HCT116 (cell line): ENCODE results near the gene SEC14L3. TPM values are rescaled to one million over a fixed set of nuclear protein-coding genes. Genes with fewer than 3 reads are reported as not detected.

Experiments used
- ATAC-seq: fragments of 200-7000 bp; cut with Tn5 transposase; 2 replicates; pipeline ENCODE4 v1.9.1; 2020; ENCODE audit warnings: mild to moderate bottlenecking, moderate library complexity
- BruUV-seq: library from RNA; stranded (reverse); fragments of 400-500 nt; replicated peaks from 2 replicates; lab custom pipeline; 2021; lab: Mats Ljungman, UMichigan
- CTCF ChIA-PET: fragments of 300-600 bp; sonication (Branson Sonifier 250); formaldehyde crosslinking; loops from one replicate; lab custom pipeline; 2021; ENCODE audit warnings: antibody characterized with exemption; lab: Charles Lee
- POLR2A ChIA-PET: fragments of 300-600, 350-600 bp; sonication (Branson Sonifier 250); formaldehyde crosslinking; loops from one replicate; lab custom pipeline; 2021; ENCODE audit warnings: antibody characterized with exemption; lab: Charles Lee
- RAD21 ChIA-PET, 2 experiments: fragments of 300-600 bp; sonication (Branson Sonifier 250); formaldehyde crosslinking; loops; one replicate each; lab custom pipeline; 2023; ENCODE audit warnings: low total read pairs in 2 of 2; ENCODE audit not compliant: uncharacterized antibody in 2 of 2, unreplicated experiment in 2 of 2, low non-redundant PET in 1 of 2; lab: Charles Lee
- DNase-seq: peaks from one replicate; pipeline ENCODE4 v3.0.0-alpha.2; 2010; ENCODE audit warnings: low read depth, low spot score
- H2AFZ ChIP-seq: fragments of 200-600 bp; shearing (Covaris generic), sonication (generic); 2 replicates; pipeline ENCODE4 v1.6.1; 2017; ENCODE audit warnings: low read depth, mixed run types, mixed read lengths, antibody characterized with exemption, low read length; ENCODE audit not compliant: poor library complexity, severe bottlenecking
- H3K27ac ChIP-seq: 2 replicates; pipeline ENCODE4 v1.5.1; 2012; ENCODE audit warnings: low read depth, low read length
- H3K27me3 ChIP-seq: fragments of 200-600 bp; sonication (generic); 2 replicates; pipeline ENCODE4 v1.6.1; 2016; ENCODE audit warnings: mixed run types, low read length, mixed read lengths; ENCODE audit not compliant: insufficient read depth
- H3K36me3 ChIP-seq, 2 experiments: fragments of 200-500 bp in 1 of 2; fragments of 200-600 bp in 1 of 2; sonication (Bioruptor generic) in 1 of 2; sonication (generic) in 1 of 2; 2 replicates each; pipeline versions ENCODE4 v1.5.1 to v1.6.1; 2014 to 2016; ENCODE audit warnings: low read length in 2 of 2, inconsistent platforms in 1 of 2, mixed read lengths in 1 of 2, mixed run types in 1 of 2; ENCODE audit not compliant: insufficient read depth in 2 of 2, control insufficient read depth in 1 of 2
- H3K4me1 ChIP-seq, 2 experiments: fragments of 200-600 bp in 1 of 2; sonication (generic) in 1 of 2; 2 replicates each; pipeline versions ENCODE4 v1.5.1 to v1.6.1; 2012 to 2017; ENCODE audit warnings: low read length in 2 of 2, inconsistent platforms in 1 of 2, mild to moderate bottlenecking in 1 of 2, mixed read lengths in 1 of 2, mixed run types in 1 of 2, moderate library complexity in 1 of 2; ENCODE audit not compliant: insufficient read depth in 2 of 2, control insufficient read depth in 1 of 2
- H3K4me2 ChIP-seq: fragments of 200-600 bp; sonication (generic); 2 replicates; pipeline ENCODE4 v1.6.1; 2017; ENCODE audit warnings: mixed run types, low read length, mixed read lengths
- H3K4me3 ChIP-seq, 2 experiments: fragments of 200-600 bp in 1 of 2; sonication (generic) in 1 of 2; replicated peaks in 1 of 2; 2 replicates each; pipeline ENCODE4 v1.5.1; 2011 to 2016; ENCODE audit warnings: low read length in 2 of 2, control low read depth in 1 of 2, low read depth in 1 of 2, mild to moderate bottlenecking in 1 of 2, mixed read lengths in 1 of 2, mixed run types in 1 of 2
- H3K79me2 ChIP-seq: fragments of 200-600 bp; sonication (generic); 2 replicates; pipeline ENCODE4 v1.6.1; 2017; ENCODE audit warnings: mild to moderate bottlenecking, mixed run types, low read length, moderate library complexity, mixed read lengths; ENCODE audit not compliant: insufficient read depth
- H3K9ac ChIP-seq: fragments of 200-600 bp; sonication (generic); 2 replicates; pipeline ENCODE4 v1.6.1; 2016; ENCODE audit warnings: low read length, mixed read lengths
- H3K9me2 ChIP-seq: fragments of 200-600 bp; sonication (generic), shearing (Covaris generic); 2 replicates; pipeline ENCODE4 v1.6.1; 2017; ENCODE audit warnings: mixed run types, mild to moderate bottlenecking, moderate library complexity; ENCODE audit not compliant: insufficient read depth
- H3K9me3 ChIP-seq, 2 experiments: fragments of 200-500 bp in 1 of 2; fragments of 200-600 bp in 1 of 2; sonication (Bioruptor generic) in 1 of 2; sonication (generic) in 1 of 2; 2 replicates each; pipeline ENCODE4 v1.6.1; 2014 to 2017; ENCODE audit warnings: low read length in 2 of 2, mixed read lengths in 2 of 2, inconsistent platforms in 1 of 2, low read depth in 1 of 2, mild to moderate bottlenecking in 1 of 2, mixed run types in 1 of 2, moderate library complexity in 1 of 2; ENCODE audit not compliant: control insufficient read depth in 1 of 2, insufficient read depth in 1 of 2
- H4K20me1 ChIP-seq: fragments of 200-600 bp; sonication (generic), shearing (Covaris generic); 2 replicates; pipeline ENCODE4 v1.6.1; 2017; ENCODE audit warnings: mixed run types, mild to moderate bottlenecking, moderate library complexity; ENCODE audit not compliant: insufficient read depth
- EGR1 ChIP-seq: IDR thresholded peaks from 2 replicates; pipeline ENCODE4 v1.6.1; 2012; ENCODE audit warnings: low read depth
- ELF1 ChIP-seq: IDR thresholded peaks from 2 replicates; pipeline ENCODE4 v1.6.1; 2012; ENCODE audit warnings: low read depth, borderline replicate concordance
- EZH2 ChIP-seq: fragments of 200-600 bp; sonication (generic); IDR thresholded peaks from 2 replicates; pipeline ENCODE4 v1.6.1; 2017; ENCODE audit warnings: antibody characterized with exemption, mixed run types
- FOSL1 ChIP-seq: IDR thresholded peaks from 2 replicates; pipeline ENCODE4 v1.6.1; 2012; ENCODE audit warnings: low read depth
- JUND ChIP-seq: IDR thresholded peaks from 2 replicates; pipeline ENCODE4 v1.6.1; 2012
- MAX ChIP-seq: IDR thresholded peaks from 2 replicates; pipeline ENCODE4 v1.6.1; 2012
- POLR2A ChIP-seq: IDR thresholded peaks from 2 replicates; pipeline ENCODE4 v1.7.0; 2011; ENCODE audit warnings: borderline replicate concordance; ENCODE audit not compliant: insufficient read depth, insufficient read length; ENCODE audit errors: extremely low read depth
- POLR2AphosphoS5 ChIP-seq: IDR thresholded peaks from 2 replicates; pipeline ENCODE4 v1.6.1; 2011; ENCODE audit warnings: mild to moderate bottlenecking, low read depth, low read length, moderate library complexity
- RAD21 ChIP-seq: IDR thresholded peaks from 2 replicates; pipeline ENCODE4 v1.6.1; 2012; ENCODE audit warnings: low read depth, mild to moderate bottlenecking
- REST ChIP-seq: IDR thresholded peaks from 2 replicates; pipeline ENCODE4 v1.6.1; 2012; ENCODE audit warnings: low read depth
- SIN3A ChIP-seq: IDR thresholded peaks from 2 replicates; pipeline ENCODE4 v1.6.1; 2012; ENCODE audit warnings: low read depth
- SP1 ChIP-seq: IDR thresholded peaks from 2 replicates; pipeline ENCODE4 v1.6.1; 2012; ENCODE audit warnings: low read depth
- SRF ChIP-seq: IDR thresholded peaks from 2 replicates; pipeline ENCODE4 v1.6.1; 2012; ENCODE audit warnings: low read depth
- intact Hi-C: fragments of 100-400 bp; cut with micrococcal nuclease; formaldehyde crosslinking; loops from 2 replicates; pipeline ENCODE4 v1.10.0; 2022
- total RNA-seq: library from RNA; stranded (reverse); gene quantifications from one replicate; pipeline ENCODE4 v1.2.1, GENCODE V29; 2021; ENCODE audit not compliant: unreplicated experiment

SEC14L3 gene
- total RNA-seq, 1 experiment from 2014 or later = not detected

GRCh38 chr22:30414525-30415047 is 57.2 kb downstream of the SEC14L3 start:
- DNase-seq = no peak
- Histone ChIP-seq H3K4me1 (peaks cover 5 to 38% of the 10 kb centered on the region in 2 experiments), H3K9me2 (no peaks in the 10 kb centered on the region), H4K20me1 (no peaks in the 10 kb centered on the region), H3K36me3 (peaks cover 49 to 72% of the 10 kb centered on the region in 2 experiments), H3K4me3 (no peak overlapping the region), H3K27ac (no peak overlapping the region), H3K4me2 (no peak overlapping the region), H2AFZ (no peak overlapping the region), H3K9ac (no peak overlapping the region), H3K27me3 (no peaks in the 10 kb centered on the region), H3K9me3 (no peaks in the 10 kb centered on the region), H3K79me2 (no peaks in the 10 kb centered on the region)
- RAD21 ChIA-PET = no interaction called here
- intact Hi-C loops = no loop called here
- POLR2A ChIA-PET = interaction anchor here (1.3 to 3.5 kb wide), 2 partner anchors 8 to 13 kb away, joined by 3 to 23 read pairs; no protein-coding TSS in a partner anchor
- CTCF ChIA-PET = interaction anchor here (1.2 kb wide), 1 partner anchor 27 kb away, joined by 3 read pairs; the partner anchor contains the start of gene RNF215
- no TSS peak for BruUV-seq
- no peak for TF ChIP-seq REST
- no peak for TF ChIP-seq ELF1
- TF ChIP-seq RAD21 = no peak
- TF ChIP-seq POLR2AphosphoS5 = no peak
- no peak for TF ChIP-seq FOSL1
- TF ChIP-seq SRF = no peak
- TF ChIP-seq SIN3A = no peak
- TF ChIP-seq EGR1 = no peak
- no peak for TF ChIP-seq POLR2A
- no peak for TF ChIP-seq JUND
- TF ChIP-seq MAX = no peak
- TF ChIP-seq SP1 = no peak
- TF ChIP-seq EZH2 = no peak
- no peak for ATAC-seq
